Measurements from ENCODE around the gene ZSCAN5B. TPM values are rescaled to one million over a fixed set of nuclear protein-coding genes. Genes with fewer than 3 reads are reported as not detected.

The ZSCAN5B gene
- total RNA-seq, 2 experiments from 2014 or later: not detected

- ChIA-PET CTCF (no interaction called here), POLR2A (no interaction called here)
- ATAC-seq (no peak), DNase-seq (no peak)
- intact Hi-C loops (cut with micrococcal nuclease): no loop called here
- no peak overlapping the region for H3K4me3 Mint-ChIP-seq
- no peak overlapping the region for H3K27ac Mint-ChIP-seq
- H3K36me3 Mint-ChIP-seq (ENCODE audit: low read depth): peaks cover 15% of the 10 kb centered on the region
- TF ChIP-seq, protein P1, sequence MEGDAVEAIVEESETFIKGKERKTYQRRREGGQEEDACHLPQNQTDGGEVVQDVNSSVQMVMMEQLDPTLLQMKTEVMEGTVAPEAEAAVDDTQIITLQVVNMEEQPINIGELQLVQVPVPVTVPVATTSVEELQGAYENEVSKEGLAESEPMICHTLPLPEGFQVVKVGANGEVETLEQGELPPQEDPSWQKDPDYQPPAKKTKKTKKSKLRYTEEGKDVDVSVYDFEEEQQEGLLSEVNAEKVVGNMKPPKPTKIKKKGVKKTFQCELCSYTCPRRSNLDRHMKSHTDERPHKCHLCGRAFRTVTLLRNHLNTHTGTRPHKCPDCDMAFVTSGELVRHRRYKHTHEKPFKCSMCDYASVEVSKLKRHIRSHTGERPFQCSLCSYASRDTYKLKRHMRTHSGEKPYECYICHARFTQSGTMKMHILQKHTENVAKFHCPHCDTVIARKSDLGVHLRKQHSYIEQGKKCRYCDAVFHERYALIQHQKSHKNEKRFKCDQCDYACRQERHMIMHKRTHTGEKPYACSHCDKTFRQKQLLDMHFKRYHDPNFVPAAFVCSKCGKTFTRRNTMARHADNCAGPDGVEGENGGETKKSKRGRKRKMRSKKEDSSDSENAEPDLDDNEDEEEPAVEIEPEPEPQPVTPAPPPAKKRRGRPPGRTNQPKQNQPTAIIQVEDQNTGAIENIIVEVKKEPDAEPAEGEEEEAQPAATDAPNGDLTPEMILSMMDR (IDR thresholded peaks at IDR 0.05): no peak
- peaks cover 25% of the 10 kb centered on the region for H3K4me1 Mint-ChIP-seq (ENCODE audit: low read depth)
- H3K9me3 Mint-ChIP-seq: peaks cover 2% of the 10 kb centered on the region
- no peaks in the 10 kb centered on the region for H3K27me3 Mint-ChIP-seq
Observed at GRCh38 chr19:56148096-56148495, 49.5 kb downstream of the ZSCAN5B start.

DNA sequence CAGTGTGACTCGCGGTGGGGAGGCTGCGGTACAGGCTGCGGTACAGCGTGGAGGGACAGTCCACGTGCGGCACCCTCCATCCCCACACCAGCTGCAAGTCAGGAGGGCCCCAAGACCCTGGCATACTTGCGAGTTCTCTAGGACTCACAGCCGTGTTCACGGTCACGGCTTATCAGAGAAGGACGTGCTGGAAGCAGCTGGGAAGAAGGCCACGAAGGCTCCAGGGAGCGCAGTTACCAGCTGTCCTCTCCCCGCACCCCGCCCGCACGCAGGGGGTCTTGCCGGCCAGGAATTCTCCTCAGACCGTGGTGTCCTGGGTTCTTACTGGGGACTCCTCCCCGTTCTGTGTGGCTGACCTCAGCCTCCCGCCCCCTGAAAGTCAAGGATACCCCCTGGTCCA is 50.3 kb downstream of the ZSCAN5B start:
- Mint-ChIP-seq H3K36me3 (ENCODE audit: low read depth) (peaks cover 15% of the 10 kb centered on the region), H3K4me1 (ENCODE audit: low read depth) (peaks cover 25% of the 10 kb centered on the region), H3K27ac (no peak overlapping the region), H3K9me3 (peaks cover 2% of the 10 kb centered on the region), H3K27me3 (no peaks in the 10 kb centered on the region), H3K4me3 (no peak overlapping the region)
- CTCF ChIA-PET: no interaction called here
- POLR2A ChIA-PET: interaction anchor here (1.5 kb wide), 1 partner anchor 28 kb away, joined by 3 read pairs; no protein-coding TSS in a partner anchor
- intact Hi-C loops (cut with micrococcal nuclease): no loop called here
- DNase-seq: no peak
- no peak for ATAC-seq
- TF ChIP-seq, protein P1 (IDR thresholded peaks at IDR 0.05): no peak

GRCh38 chr19:56146904-56147303 is 50.7 kb downstream of the ZSCAN5B start:
- intact Hi-C loops (cut with micrococcal nuclease): no loop called here
- POLR2A ChIA-PET: interaction anchor here (1.5 kb wide), 1 partner anchor 27 kb away, joined by 3 read pairs; no protein-coding TSS in a partner anchor
- TF ChIP-seq, protein P1 (IDR thresholded peaks at IDR 0.05): no peak
- no peaks in the 10 kb centered on the region for H3K27me3 Mint-ChIP-seq
- ATAC-seq (no peak), DNase-seq (no peak)
- peaks cover 15% of the 10 kb centered on the region for H3K36me3 Mint-ChIP-seq (ENCODE audit: low read depth)
- CTCF ChIA-PET: no interaction called here
- H3K4me3 Mint-ChIP-seq: no peak overlapping the region
- peaks cover 26% of the 10 kb centered on the region for H3K4me1 Mint-ChIP-seq (ENCODE audit: low read depth)
- H3K9me3 Mint-ChIP-seq: peaks cover 2% of the 10 kb centered on the region
- H3K27ac Mint-ChIP-seq: no peak overlapping the region

- Mint-ChIP-seq H3K4me1 (ENCODE audit: low read depth) (peaks cover 28% of the 10 kb centered on the region), H3K27me3 (no peaks in the 10 kb centered on the region), H3K4me3 (no peak overlapping the region), H3K9me3 (peaks cover 2% of the 10 kb centered on the region), H3K36me3 (ENCODE audit: low read depth) (peaks cover 15% of the 10 kb centered on the region), H3K27ac (no peak overlapping the region)
- no peak for DNase-seq
- intact Hi-C loops (cut with micrococcal nuclease): no loop called here
- ChIA-PET POLR2A (no interaction called here), CTCF (interaction anchor here (1.3 kb wide), 1 partner anchor 79 kb away, joined by 4 read pairs; no protein-coding TSS in a partner anchor)
- ATAC-seq: no peak
- TF ChIP-seq, protein P1 (IDR thresholded peaks at IDR 0.05): no peak
Observed at GRCh38 chr19:56145698-56146097, 51.9 kb downstream of the ZSCAN5B start.

DNA sequence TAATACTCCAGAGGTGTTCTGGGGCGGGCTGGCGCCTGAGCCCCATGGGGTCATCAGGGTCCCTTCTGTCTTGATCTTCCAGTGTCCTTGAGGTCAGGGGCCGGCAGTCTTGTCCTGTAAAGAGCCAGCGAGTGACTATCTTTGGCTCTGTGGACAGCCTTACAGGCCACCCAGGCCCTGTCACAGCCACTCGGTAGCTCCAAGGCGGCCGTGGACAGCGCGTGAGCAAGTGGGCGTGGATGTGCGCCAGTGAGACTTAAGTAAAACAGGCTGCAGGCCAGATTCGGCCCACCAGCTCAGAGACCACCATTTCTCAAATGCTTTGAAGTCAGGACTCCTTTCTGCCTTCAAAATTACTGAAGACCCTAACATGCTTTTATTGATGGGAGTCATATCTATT is 52.8 kb downstream of the ZSCAN5B start:
- H3K4me1 Mint-ChIP-seq (ENCODE audit: low read depth): peaks cover 32% of the 10 kb centered on the region
- peaks cover 14% of the 10 kb centered on the region for H3K36me3 Mint-ChIP-seq (ENCODE audit: low read depth)
- ATAC-seq (no peak), DNase-seq (no peak)
- CTCF ChIA-PET: interaction anchor here (1.3 to 1.4 kb wide), 2 partner anchors 64 to 78 kb away, joined by 3 to 4 read pairs; no protein-coding TSS in a partner anchor
- intact Hi-C loops (cut with micrococcal nuclease): no loop called here
- no peak overlapping the region for H3K4me3 Mint-ChIP-seq
- no peaks in the 10 kb centered on the region for H3K27me3 Mint-ChIP-seq
- TF ChIP-seq, protein P1 (IDR thresholded peaks at IDR 0.05): no peak
- no peak overlapping the region for H3K27ac Mint-ChIP-seq
- POLR2A ChIA-PET: no interaction called here
- peaks cover 2% of the 10 kb centered on the region for H3K9me3 Mint-ChIP-seq

All from activated CD8-positive, alpha-beta T cell treated with anti-CD3 and anti-CD28 coated beads for 36 hours (primary cell).